HG03575 (cell line): ENCODE results near the gene TFCP2L1.

Experiments used
- ATAC-seq: cut with Tn5 transposase; IDR thresholded peaks from one replicate; pipeline ENCODE4 v1.9.1; 2021; ENCODE audit not compliant: unreplicated experiment, insufficient number of reproducible peaks, low FRiP score; ENCODE audit errors: extremely low read depth

The TFCP2L1 gene

GRCh38 chr2:121189011-121189410 is 96.0 kb downstream of the TFCP2L1 start:
- ATAC-seq = no peak

DNA sequence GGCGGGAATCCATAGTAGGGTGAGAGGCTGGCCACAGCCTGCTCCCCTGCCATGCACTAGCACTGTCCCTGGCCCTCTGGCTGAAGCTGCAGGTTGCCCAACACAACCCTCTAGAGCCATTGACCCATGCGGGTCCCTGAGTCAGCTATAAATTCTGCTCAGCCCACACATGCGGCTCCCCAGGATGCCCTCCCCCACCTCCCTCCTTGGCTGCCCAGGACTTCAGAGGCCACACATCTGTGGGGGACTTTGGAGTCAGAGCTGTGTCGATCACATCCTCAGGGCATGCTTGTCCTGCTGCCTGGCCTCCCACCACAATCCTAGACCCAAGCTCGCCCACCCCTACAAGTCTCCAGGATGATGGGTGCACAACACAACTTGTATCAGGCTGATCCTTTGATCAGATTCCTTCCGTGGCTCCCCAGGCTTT is 97.0 kb downstream of the TFCP2L1 start:
- no peak for ATAC-seq

DNA sequence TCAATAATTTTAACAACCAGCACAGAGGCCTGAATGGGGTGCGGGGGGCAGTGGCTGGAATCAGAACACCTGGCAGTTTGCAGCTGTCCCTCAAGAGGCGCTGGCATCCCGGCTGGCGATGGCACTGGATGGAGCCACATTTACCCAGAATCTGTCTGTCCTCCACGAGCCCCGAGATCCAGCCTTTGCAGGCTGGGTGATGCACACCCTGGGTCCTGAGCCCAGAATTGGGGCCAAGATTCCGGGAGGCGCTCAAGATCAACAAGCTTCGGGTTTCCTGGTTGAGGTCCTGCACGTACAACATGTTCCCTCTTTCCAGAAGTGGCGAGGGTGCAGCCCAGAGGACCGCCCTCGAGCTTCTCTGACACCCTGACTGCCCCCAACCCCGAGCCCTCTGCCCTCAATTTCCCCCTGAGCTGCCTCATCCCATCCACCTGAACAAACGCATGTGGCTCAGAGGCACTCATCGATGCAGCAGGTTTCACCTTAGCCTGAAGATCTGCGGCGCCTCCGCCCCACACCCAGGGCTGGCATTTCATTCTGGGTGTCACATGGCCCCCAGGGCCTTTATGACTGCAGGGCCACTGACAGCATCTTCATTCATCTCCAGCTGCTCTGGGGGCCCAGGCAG is 97.5 kb downstream of the TFCP2L1 start:
- ATAC-seq = no peak

DNA sequence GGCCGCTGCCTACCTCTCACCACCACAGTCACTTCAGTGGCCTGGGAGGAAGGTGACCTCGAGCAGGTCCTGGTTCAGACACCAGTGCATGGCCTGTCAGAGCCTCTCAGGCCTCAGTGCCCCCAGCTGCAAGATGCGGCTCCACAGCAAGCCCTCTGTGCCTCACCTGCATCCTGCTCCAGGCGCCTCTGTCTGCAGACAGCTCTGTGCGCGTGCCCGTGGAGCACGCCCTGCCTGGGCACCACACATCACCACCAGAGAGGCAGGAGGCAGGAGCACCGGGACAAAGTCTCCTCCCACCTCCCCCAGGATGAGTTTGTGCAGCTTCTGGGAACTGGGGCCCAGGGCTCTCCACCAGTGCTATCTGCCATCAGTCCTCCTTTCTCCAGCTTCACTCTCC is 98.7 kb downstream of the TFCP2L1 start:
- no peak for ATAC-seq

DNA sequence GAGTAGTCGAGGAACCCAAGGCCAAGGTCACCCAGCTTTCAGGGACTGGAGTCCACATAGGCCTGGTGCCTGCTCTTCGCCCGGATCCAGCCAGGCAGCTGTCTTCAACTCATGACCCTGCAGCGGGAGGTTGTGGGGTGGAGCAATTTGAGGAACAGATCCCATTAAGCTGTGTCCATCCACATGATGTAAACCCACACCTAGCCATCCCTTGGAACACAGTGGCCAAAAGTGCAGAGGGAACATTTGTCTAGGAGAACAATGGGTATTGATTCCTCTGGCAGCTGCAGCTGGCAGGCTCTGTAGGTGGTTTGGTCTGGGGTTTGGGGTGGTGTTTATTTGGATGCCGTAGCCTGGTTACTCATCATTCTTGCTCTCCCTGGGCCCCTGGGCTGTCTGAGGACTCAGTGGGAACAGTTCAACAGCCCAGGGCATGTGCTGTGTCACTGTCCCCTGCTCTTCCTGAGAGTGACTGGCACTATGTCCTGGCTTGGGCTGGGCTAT is 99.4 kb downstream of the TFCP2L1 start:
- no peak for ATAC-seq

DNA sequence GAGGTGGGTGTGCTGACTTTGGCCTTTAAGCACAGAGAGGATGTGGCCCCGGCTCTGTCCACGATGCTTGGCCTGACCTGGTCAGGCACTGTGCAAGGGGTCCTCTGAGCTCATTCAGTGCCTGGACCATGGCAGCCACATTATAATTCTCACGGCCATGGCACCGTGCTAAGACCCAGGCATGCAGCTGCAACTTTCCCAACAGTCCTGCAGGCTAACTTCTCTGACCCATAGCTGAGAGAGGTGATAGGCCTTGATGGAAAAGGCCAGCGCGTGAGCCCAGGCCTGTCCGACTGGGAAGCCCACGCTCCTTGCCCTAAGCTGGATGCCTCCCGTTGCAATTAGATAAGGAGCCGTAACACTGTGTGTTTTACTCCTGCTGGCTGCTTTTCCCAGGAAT is 99.9 kb downstream of the TFCP2L1 start:
- ATAC-seq = no peak

GRCh38 chr2:121184248-121184862 is 100.6 kb downstream of the TFCP2L1 start:
- ATAC-seq = no peak

DNA sequence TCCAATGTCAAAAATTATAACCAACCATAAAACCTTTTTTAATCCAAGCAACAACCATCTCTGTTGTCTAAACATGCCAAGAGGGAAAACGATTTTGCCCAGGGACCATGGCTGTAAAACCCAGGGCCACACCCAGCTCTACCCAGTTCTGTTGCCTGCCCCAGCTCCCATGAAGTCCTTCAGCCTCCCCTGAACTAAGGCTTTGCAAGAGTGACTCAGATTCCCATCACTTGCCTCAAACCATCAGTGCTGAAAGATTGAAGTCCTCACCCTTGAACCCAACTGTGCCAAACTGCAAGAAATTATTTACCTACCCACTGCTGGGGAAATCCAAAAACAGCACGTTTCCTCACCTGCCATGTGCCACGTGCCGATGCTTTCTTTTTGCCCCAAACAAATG is 102.5 kb downstream of the TFCP2L1 start:
- ATAC-seq = no peak

DNA sequence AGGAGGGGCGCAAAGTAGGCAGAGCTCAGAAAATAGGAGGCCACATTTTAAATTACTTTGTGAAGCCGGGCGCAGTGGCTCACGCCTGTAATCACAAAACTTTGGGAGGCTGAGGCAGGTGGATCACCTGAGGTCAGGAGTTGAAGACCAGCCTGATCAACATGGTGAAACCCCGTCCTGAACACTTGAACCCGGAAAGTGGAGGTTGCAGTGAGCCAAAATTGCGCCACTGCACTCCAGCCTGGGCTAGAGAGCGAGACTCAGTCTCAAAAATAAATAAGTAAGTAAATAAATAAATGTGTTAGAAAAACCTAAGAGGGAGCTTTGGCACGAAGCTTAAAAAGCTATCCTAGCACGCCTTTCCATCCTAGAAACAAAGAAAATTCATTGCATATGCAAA is 105.5 kb downstream of the TFCP2L1 start:
- ATAC-seq = no peak

DNA sequence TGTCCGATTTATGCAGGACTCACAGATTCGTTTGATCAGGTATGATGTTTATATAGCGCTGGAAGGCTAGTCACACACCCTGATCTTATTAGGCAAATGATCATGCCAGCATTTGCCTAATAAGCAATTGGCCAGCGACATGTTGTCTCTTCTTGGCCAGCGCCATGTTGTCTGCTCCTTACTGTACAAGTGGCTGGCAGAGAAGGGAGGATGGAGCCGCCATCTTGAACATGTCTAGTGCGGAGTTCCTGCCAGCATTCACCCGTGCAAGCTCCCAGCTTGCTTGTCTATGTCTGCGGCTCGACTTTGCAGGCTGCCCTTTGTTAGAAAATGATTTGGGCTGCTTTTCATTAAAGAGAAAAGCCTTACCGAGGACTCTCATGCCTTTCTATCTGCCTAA is 106.3 kb downstream of the TFCP2L1 start:
- no peak for ATAC-seq

DNA sequence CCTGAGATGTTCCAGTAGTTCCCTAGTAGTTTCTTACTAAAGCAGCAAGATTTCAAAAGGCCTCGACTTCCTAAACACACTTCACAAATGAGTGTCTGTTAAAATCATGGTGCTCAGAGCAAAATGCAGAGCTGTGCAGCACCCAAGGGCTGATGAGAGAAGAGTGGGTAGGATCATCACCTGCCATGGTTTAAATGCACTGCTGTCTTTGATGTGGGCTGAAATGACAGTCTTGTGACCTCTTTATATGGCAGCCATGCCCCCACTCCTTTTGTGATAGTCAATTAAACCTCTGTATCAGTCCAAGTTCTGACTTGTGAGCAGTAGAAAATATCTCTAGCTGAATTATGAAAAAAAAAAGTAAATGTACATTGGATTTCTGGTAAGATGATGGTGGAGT is 107.1 kb downstream of the TFCP2L1 start:
- no peak for ATAC-seq

- no peak for ATAC-seq
Measured at GRCh38 chr2:121175326-121175725, 109.7 kb downstream of the TFCP2L1 start.

GRCh38 chr2:121173806-121174205 is 111.2 kb downstream of the TFCP2L1 start:
- ATAC-seq = no peak

- ATAC-seq = no peak
Measured at GRCh38 chr2:121173112-121173511, 111.9 kb downstream of the TFCP2L1 start.

- ATAC-seq = no peak
Measured at GRCh38 chr2:121172456-121172855, 112.5 kb downstream of the TFCP2L1 start.

DNA sequence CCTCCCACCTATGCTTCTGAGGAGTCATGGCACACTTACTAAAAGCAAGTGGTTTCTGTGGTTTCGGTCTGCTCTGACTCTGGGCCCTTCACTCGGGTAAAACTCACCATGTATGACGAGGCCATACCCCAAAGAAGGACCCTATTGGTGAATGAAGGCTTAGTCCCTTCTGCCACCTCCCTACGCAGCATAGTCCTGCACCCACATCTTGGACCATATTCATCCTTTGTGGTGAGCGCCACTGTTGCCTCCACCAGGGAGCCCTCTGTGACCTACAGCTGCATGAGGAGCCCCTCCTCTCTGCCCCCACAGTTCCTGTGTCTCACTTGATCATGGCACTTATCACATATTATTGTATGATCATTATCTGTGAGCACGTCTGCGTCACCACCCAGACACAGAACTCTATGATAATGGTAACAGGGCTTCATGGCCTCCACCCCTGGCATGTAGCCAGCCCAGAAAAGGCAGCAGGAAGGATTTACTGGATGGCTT is 113.3 kb downstream of the TFCP2L1 start:
- no peak for ATAC-seq

DNA sequence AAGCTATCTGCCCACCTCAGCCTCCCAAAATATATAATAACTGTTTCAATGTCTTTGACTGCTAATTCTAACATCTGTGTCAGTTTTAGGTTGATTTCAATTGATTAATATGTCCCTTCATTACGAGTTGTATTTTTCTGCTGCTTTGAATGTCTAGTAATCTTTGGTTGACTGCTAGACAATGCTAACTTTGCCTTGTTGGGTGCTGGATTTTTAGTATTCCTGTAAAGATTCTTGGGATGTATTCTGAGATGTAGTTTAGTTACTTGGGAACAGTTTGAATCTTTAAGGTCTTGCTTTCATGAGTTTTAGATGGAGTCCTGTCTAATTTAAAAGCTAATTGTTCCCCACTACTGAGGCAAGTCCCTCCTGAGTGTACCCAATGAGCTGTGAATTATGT is 114.4 kb downstream of the TFCP2L1 start:
- ATAC-seq = no peak

DNA sequence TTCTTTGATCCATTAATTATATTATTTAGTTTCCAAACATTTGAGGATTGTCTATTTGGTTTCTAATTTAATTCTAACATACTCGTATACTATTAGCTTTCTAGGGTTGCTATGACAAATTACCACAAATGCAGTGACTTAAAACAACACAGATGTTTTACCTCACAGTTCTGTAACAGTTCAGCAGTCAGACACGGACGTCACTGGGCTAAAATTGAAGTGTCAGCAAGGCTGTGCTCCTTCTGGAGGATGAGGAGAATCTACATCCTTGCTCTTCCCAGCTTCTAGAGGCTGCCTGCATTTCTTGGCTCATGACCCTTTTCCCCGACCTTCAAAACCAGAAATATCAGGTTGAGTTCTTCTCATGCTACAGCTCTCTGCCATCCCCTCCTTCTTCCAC is 117.6 kb downstream of the TFCP2L1 start:
- no peak for ATAC-seq
